Epidermal melanocyte (primary cell): ENCODE data around the gene CAMK2D.

Source experiments
- DNase-seq: peaks from one replicate; pipeline ENCODE4 v3.0.0; 2011; ENCODE audit warnings: low spot score; ENCODE audit not compliant: insufficient read length

The CAMK2D gene

DNA sequence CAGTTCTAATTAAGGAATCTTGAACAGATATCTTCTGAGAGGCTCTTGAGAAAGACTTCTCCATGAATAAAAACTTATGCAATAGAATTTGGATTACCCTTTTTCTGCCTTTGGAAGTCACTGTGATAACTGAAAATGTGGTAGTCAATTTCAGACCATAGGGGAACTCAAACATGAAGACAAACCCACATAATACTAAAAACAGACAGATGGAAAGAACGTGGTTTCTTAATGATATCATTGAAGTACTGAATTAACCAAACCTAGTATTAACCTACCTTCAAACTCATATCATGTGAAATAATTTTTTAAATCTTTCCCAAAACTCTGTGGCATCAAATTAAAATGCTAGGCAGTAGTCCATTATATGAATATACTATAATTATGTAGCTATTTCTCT lies 153.5 kb downstream of the CAMK2D start:
- no peak for DNase-seq

DNA sequence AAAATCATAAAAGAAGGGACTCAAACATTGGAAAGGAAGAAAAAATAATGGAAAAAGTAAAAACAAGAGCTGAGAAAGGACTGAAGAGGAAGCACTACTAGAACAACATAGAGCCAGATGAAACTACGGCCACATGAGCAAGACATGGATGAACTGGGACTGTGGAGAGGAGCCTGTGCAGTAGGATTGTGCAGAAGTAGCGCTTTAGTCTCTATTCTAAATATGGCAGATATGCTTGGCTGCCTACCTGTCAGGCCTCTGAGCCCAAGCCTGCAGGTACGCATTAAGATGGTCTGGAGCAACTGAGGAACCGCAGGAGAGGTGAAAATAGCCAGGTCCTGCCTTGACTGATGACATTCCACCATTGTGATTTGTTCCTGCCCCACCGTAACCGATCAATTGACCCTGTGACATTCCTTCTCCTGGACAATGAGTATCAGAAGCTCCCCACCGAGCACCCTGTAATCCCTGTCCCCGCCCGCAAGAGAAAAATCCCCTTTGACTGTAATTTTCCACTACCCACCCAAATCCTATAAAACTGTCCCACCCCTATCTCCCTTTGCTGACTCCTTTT lies 154.3 kb downstream of the CAMK2D start:
- DNase-seq: no peak

DNA sequence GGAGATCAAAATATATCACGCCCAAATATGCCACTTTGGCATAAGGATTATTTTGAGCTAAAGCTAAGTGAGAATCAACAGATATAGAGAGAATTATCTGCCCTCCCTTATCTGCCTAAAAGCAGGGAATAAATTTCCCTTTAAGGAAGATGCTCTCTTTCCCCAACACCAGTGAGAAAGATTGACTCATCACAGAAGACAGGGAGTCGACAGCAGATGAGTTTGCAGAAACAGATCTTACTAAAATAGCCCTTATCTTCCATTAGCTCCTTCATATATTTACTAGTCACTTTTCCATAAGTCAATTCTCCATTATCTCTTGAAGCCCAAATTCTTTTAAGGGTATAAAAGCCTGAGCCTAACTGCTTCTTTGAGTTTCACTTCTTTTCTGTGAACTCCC lies 156.6 kb downstream of the CAMK2D start:
- no peak for DNase-seq

DNA sequence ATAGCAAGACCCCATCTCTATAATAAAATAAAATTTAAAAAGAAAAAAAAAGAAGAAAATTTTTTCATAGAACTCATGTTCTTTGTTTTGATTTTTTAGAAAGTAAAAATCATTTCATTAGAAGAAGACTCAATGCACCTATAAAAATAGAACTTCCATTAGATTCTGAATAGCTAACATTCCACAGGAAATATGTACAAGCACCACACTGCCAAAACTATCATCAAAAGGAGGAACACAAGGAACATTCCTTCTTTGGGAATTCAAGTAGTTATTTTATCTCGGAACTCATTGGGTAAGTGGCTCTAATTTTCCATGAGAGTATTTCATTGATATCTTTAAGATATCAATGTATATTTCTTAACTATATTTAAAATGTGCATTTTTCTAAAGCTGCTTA lies 157.6 kb downstream of the CAMK2D start:
- DNase-seq: no peak

DNA sequence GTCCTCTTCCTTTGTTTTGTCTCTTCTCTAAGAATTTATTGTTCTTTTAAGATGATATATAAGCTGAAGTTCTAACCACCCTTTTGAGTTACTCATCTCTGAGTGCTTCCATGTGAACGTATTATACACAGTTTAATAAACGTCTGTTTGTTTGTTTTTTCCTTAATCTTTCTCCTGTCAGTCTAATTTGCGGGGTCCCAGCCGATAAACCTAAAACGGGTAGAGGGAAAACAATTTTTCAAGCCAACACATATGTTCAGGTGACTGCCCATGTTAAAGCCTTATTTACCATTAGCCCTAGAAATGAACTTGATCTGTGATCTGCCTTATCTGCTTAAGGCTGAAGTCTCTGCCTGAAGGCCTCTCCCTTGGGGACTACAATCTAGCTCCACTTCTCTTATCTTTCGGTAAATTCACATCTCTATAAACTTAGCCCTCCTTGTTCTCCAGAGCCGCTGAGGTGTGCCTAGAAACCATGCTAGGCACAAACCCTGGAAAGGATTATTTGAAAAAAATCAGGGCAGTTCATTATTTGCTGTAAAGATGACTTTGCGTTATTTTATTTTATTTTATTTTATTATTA lies 158.8 kb downstream of the CAMK2D start:
- DNase-seq: no peak

DNA sequence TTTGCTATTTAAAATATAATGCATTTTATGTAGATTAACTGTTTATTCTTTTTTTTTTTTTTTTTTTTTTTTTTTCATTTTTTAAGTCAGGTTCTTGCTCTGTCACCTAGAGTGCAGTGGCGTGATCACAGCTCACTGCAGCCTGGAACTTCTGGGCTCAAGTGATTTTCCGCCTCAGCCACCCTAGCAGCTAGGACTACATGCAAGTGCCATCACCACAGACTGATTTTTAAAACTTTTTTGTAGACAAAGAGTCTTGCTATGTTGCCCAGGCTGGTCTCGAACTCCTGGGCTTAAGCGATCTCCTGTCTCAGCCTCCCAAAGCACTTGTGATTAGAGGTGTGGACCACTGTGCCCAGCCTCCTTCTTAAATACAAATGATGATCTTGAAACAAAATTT lies 159.9 kb downstream of the CAMK2D start:
- no peak for DNase-seq

DNA sequence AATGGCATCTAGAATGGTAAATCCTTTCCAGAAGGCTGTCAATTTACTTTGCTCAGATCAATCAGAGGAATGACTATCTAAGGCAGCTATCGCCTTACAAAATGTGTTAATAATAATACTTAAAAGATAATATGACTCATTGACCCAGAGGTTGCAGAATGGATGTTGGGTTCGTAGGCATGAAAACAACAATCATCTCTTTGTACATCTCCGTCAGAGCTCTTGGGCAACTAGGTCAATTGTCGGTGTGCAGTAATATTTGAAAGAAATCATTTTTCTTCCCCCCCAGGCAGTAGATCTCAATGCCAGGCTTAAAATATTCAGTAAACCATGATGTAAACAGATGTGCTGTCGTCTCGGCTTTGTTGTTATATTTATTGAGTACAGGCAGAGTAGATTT lies 165.1 kb downstream of the CAMK2D start:
- DNase-seq: no peak

DNA sequence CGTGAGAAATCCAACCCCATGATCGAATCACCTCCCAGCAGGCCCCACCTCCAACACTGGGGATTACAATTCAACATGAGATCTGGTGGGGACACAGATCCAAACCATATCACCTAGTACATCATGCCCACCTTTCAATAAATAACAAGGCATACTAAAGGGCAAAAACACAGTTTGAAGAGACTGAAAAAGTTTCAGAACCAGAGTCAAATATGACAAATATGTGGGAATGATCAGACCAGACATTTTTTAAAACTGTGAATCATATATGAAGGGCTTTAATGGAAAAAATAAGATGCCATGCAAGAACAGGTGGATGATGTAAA lies 167.3 kb downstream of the CAMK2D start:
- DNase-seq: no peak

DNA sequence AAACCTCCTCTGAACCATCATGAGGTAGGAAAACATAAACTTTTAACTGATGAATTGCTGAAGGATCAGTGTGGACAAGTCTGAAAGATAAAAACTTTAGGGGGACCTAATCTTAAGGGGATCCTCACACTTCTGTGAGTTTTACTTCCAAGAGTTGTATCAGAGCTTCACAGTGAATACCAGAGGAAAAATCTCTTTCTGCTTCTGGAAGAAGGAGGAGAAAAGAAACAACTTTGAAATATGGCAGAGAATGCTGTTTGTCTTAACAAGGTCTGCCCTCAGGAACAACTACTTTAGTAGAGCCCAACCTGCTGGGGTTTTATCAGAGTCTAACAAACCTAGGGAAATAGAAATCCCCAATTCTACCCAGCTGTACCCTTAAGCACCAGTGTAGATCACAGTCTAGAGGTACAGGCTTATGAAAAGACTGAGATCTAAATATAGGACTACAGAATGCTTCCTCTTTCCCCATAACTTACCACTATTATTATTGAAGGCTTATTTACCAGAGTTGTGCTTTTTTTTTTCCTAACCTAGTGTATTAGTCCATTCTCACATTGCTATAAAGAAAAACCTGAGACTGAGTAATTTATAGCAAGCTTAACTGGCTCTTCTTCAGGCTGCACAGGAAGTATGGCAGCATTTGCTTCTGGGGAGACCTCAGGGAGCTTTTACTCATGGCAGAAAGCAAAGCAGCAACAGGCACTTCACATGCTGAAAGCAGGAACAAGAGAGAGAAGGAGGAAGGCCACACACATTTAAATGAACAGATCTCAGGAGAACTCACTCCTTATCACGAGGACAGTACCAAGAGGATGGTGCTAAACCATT lies 167.9 kb downstream of the CAMK2D start:
- DNase-seq: no peak

DNA sequence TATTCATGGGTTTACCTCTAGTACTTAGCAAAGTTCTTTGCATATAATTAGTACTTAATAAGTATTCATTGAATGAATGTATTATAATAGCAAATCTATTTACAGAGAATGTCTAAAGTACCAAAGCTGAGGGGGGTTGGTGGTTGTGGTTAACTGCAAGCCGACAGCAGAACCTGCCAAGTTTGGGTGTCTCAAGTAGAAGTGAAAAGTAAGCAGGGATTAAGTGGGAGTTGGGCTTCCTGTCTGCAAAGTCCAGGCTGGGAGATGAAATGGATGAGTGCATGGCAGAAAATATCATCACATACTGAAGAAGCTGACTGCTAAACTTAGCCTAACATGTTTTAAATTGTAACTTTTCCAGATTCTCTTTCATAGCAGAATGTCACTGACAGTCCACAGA lies 169.6 kb downstream of the CAMK2D start:
- no peak for DNase-seq

DNA sequence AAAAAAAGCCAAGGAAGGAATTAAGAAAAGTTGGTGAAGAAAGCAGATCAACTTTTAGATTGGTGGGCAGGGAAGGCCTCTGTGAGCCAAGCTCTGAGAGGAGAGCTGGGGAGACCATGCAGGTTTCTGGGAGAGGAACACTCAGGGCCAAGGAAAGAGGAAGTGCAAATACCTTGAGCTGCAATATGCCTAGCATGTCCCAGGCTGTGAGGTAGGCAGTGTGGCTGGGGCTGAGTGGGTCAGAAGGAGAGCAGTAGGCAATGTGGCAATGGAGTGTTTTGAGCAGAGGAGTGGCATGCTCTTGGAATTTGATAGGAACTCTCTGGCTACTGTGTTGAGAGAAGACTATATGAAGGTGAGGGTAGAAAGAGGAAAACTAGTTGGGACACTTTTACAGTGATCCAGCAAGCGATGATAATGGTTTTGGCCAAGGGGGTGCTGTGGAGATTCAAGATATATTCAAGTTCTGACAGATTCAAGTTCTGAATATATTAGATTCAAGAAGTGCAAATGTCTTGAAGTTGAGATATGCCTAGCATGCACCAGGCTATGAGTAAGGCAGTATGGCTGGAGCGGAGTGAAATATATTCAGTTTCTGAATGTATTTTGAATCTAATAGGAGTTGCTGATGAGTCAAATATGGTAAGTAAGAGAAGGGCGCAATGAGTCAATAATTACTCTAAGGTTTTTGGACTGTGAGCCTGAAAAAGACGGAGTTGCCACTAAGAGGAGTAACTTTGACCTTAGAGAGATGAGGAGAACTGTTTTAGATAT lies 172.5 kb downstream of the CAMK2D start:
- no peak for DNase-seq

DNA sequence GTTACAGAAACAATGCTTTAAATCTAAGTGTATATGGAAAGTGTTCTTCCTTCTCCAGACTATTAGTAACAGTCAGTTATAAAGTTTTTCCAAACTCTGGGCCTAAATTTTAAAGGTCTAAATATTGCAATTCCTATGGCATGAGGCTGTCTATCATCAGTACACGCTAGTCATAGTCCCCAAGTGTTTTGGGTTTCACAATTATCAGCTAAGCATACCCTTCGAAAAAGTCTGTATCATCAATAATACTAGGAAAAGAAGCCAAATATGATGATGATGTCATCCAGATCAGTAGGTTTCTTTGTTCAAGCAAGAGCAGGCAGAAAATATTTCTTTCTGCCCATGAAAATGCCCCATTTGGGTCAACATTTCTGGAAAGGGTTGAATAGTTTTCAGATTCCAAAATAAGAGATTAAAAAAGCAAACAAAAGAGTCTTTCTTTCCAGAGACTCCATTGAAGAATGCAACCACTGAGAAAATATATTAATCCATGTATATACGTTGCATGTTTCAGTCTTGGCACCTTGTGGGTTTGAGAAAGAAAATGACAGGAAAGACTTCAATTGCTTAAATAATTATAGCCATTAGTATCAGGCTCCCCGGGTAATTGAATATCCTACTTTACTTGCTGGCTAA lies 173.8 kb downstream of the CAMK2D start:
- DNase-seq: no peak

DNA sequence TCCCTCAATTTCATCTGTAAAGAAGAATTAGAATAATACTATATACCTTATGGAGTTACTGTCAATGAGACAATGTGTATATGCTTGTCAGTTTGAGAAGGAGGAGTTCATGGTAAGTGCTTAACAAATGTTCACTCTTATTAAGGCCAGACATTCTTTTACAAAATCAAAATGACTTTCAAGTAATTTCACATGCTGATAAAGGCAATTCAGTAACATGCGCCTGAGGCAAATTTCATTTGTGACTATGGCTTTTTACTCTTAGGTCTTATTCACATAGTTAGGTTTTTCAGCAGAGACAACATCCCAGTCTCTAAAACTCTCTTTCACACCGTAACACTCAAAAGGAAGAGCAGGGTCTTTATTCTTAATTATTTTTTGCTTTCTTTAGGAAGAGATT lies 174.4 kb downstream of the CAMK2D start:
- no peak for DNase-seq

DNA sequence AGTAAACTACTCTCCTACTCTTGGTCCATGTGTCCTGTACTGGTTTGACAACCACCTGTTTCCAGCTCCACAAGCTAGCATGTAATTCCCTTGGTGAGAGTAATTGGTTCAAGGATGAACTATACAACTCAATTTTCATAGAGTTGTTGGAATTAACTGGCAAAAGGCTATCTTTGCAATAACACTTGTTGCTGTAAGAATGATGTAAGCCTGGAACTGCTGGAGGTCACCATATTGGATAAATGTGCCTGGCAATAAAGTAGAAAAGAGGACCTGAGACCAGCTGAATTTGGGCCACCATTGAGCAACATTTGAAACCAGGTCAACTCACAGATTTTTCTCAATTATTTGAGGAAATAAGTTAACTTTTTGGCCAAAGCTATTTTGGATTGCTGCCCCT lies 175.5 kb downstream of the CAMK2D start:
- no peak for DNase-seq

DNA sequence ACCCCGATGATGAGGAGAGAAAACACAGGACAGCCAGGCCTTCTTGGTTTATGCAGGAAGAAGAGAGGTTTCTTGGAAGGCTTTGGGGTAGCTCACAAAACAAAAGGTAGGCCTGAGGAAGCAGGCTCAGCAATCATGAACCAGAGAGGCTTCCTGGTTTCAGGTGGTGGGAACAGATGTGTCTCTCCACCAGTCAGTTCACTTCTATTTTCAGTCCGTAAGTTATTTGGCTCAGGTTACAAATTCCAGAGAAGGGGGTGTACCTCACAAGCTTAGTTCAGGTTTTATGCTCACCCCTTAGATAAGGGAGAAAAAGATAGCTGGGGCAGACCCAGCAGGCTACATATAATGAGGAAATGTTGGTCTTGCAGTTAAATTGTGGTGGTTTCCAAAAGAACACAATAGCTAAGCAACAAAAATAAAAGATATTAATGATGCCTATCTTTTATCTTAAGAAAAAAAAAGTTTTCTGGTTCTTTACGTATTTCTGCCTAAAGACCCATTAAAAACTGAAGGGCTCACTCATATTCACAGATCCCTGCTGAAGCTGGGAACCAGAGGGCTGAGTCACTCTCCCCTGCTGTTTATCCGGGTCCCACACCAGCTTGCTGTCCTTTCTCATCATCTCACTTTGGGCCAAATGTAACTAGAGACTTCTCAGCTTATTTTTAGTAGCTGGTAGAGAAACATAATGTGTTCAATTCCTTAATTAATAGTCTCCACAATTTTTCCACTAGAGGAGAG lies 177.0 kb downstream of the CAMK2D start:
- DNase-seq: no peak

DNA sequence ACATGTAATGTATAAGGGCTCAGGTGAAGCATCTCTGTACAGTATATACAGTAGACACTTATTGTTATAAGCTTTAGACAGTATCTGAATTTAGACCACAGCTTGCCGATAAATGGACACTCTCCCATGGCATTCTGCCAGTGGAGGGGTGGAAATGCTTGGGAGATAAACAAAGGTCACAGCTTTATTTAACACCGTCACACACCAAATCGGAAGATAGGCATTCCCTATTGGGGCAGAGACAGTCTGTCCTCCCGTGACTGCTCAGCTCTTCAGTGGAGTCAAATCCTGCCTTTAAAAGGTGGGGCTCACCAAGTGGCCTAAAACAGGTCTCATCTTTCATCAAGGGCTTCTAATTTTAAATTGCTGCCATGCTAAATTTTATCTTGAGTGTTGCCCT lies 178.8 kb downstream of the CAMK2D start:
- DNase-seq: no peak

DNA sequence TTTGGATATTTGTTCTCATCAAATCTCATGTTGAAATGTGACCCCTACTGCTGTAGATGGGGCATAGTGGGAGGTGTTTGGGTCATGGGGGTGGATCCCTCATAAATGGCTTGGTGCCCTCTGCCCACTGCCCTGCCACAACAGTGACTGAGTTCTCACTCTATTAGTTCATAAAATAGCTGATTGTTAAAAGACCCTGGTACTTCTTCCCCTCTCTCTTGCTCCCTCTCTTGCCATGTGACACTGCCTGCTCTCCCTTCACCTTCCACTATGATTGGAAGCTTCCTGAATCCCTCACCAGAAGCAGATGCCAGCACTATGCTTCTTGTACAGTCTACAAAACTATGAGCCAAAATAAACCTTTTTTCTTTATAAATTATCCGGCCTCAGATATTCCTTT lies 182.2 kb downstream of the CAMK2D start:
- DNase-seq: no peak

DNA sequence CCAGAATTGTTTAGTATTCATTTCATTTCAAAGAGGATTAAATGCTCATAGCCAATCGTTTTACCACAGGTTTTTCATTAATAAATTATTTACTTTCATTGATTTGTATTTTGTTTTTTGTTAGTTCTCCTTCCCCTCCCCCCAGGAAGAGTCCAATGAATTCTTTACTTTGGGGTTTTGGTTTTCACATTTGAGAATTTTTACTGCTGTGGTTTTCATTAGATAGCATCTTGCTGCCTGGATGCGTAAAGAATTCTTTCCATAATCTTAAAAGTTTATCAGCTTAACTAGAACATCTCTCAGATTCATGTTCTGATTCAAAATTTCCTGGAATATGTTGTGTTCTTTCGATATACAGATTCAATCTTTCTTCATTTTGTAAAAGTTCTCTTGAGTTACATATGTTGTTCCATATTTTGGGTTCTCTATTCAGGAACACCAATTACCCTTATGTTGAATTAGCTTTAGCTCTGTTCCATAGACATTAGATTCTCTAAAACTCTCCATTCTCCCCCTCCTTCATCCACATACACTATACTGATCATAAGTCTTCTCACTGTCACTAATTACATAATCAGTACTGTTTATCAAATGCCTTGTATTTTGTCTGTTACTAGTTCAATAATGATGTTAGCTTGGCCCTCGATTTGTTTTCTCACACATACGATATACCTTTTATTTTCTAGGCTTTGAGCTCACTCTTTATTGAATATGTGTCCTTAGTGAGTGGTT lies 184.4 kb downstream of the CAMK2D start:
- DNase-seq: no peak

DNA sequence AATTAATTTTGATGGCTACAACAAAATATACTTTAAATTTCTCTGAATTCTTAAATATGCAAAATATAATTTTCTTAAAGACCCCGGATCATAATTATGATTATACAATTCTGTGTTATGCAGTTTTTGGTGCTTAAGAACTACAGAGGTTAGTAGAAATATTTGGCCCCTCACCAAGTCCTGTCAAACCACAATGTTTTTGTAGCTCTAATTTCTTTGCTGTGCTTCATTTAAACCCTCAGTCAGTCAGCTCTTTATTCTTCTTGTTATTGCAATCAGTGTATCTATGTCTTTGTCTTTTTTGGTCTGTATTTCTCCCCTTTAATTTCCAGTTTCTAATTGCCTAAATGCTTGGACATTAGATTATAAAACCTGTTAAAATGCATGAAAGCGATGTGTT lies 186.1 kb downstream of the CAMK2D start:
- DNase-seq: no peak

DNA sequence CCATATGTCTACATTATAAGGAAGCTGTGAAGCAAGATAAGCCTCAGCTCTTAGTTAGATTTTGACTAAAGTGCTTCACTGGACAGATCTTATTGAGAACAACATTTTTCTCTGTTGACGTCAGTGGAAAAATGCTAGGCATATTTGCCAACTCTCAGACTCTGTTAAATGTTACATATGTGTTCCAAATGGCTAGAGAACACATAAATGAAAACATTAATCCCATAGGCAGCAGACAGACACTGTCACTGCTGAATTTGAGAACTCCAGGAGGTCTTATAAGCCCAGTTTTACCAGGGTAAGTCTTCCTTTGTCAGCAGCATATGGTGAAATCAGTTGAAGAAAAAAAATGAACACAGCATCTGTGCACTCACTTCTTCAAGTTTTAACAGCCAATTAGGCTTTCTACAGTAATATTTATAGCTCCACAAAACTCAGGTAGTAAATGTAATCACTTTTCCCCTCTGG lies 186.9 kb downstream of the CAMK2D start:
- DNase-seq: no peak
